Measurements from ENCODE around the gene MIAT. TPM values are rescaled to one million over a fixed set of nuclear protein-coding genes. Genes with fewer than 3 reads are reported as not detected.
A peak's percentile ranks its signal among the peaks of the same experiment; 100 is the strongest.

The MIAT gene
- total RNA-seq, 3 donors from 2014 or later (not counting 1 experiment from before 2014, with no cell fraction given): 75.3 to 105 (median 76.3) TPM

DNA sequence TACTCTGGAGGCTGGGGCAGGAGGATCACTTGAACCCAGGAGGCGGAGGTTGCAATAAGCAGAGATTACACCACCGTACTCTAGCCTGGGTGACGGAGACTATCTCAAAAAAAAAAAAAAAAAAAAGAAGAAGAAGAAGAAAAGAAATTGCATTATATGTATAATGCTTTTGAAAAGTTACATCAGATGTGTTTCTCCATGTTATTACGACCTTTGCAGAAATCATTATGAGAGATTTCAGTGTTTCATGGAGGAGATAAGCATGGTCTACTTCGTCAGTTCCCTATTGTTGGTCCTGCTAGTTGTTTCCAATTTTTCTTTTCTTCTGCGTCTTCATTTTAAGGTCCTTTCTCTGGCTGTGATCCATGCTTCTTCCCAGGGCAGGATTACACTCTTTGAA is 3.0 kb downstream of the MIAT start:
- H3K4me1 Mint-ChIP-seq: peaks cover 36 to 46% of the 10 kb centered on the region in 2 donors
- H3K4me3 ChIP-seq (ENCODE audit: low read length): no peak overlapping the region

DNA sequence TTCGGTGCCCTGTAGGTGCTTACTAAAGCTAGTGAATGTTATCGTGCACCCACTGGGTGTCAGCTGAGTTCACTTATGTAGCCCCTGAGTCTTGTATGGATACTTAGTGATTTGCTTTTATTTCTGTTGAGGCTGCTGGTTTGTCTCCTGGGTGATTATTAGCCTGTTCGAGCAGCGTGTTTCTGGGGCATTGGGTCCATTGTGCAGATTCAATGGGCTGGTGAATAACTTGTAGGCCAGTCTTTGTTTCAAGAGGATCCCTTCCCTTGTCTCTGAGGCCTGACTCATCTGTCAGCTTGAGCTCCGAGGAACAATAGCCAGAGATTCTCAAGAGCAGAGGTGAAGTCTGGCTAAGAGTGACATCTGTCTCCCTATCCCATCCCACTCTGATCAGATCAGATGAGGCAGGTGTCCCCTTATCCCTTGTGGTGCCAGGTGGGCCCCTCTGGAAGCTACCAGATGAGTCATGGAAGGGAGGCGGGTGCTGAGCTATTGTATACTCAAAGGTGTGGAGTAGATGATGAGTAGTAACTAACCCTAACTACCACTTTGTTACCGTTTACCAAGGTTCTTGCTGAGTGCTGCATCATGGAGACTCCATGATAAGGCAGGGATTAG is 3.7 kb downstream of the MIAT start:
- no peak for ATAC-seq
- no peak for DNase-seq
- no peaks in the 10 kb centered on the region for H3K9me3 ChIP-seq (ENCODE audit: control insufficient read depth, insufficient read depth, low read length)
- H3K27ac Mint-ChIP-seq: no peak overlapping the region
- H3K36me3 ChIP-seq (ENCODE audit: control insufficient read depth, insufficient read depth, low read length): no peaks in the 10 kb centered on the region
- H3K36me3 Mint-ChIP-seq: no peaks in the 10 kb centered on the region
- WGBS (ENCODE audit: insufficient coverage): 98% methylated on average over 7 of the region's 7 CpGs
- peaks cover 43% of the 10 kb centered on the region for H3K4me1 ChIP-seq (ENCODE audit: control insufficient read depth, insufficient read depth, low read length)
- H3K4me1 Mint-ChIP-seq: peaks cover 41 to 54% of the 10 kb centered on the region in 2 donors
- peaks cover 6% of the 10 kb centered on the region for H3K27me3 ChIP-seq (ENCODE audit: control insufficient read depth, insufficient read depth, low read length)
- no peaks in the 10 kb centered on the region for H3K9me3 Mint-ChIP-seq
- H3K27ac ChIP-seq (ENCODE audit: low read length): no peak overlapping the region
- H3K4me3 ChIP-seq (ENCODE audit: low read length): no peak overlapping the region
- intact Hi-C loops (cut with micrococcal nuclease): no loop called here
- peak overlapping the region; percentile 7 for H3K4me3 Mint-ChIP-seq
- H3K27me3 Mint-ChIP-seq (ENCODE audit: low read depth in 2 of 2): peaks cover 0 to 8% of the 10 kb centered on the region in 2 donors
- TF ChIP-seq, protein P1, sequence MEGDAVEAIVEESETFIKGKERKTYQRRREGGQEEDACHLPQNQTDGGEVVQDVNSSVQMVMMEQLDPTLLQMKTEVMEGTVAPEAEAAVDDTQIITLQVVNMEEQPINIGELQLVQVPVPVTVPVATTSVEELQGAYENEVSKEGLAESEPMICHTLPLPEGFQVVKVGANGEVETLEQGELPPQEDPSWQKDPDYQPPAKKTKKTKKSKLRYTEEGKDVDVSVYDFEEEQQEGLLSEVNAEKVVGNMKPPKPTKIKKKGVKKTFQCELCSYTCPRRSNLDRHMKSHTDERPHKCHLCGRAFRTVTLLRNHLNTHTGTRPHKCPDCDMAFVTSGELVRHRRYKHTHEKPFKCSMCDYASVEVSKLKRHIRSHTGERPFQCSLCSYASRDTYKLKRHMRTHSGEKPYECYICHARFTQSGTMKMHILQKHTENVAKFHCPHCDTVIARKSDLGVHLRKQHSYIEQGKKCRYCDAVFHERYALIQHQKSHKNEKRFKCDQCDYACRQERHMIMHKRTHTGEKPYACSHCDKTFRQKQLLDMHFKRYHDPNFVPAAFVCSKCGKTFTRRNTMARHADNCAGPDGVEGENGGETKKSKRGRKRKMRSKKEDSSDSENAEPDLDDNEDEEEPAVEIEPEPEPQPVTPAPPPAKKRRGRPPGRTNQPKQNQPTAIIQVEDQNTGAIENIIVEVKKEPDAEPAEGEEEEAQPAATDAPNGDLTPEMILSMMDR (IDR thresholded peaks at IDR 0.05): no peak

More for the DNA sequence above, 3.0 kb downstream of the MIAT start:
- DNase-seq: no peak
- TF ChIP-seq, protein P1 (IDR thresholded peaks at IDR 0.05): no peak
- H3K9me3 ChIP-seq (ENCODE audit: control insufficient read depth, insufficient read depth, low read length): no peaks in the 10 kb centered on the region
- no peak overlapping the region for H3K27ac ChIP-seq (ENCODE audit: low read length)
- Mint-ChIP-seq H3K9me3 (no peaks in the 10 kb centered on the region), H3K4me3 (no peak overlapping the region), H3K36me3 (no peaks in the 10 kb centered on the region), H3K27me3 (ENCODE audit: low read depth in 2 of 2) (peaks cover 0 to 8% of the 10 kb centered on the region in 2 donors), H3K27ac (no peak overlapping the region)
- H3K27me3 ChIP-seq (ENCODE audit: control insufficient read depth, insufficient read depth, low read length): peaks cover 6% of the 10 kb centered on the region
- H3K4me1 ChIP-seq (ENCODE audit: control insufficient read depth, insufficient read depth, low read length): peaks cover 36% of the 10 kb centered on the region
- no peak for ATAC-seq
- H3K36me3 ChIP-seq (ENCODE audit: control insufficient read depth, insufficient read depth, low read length): no peaks in the 10 kb centered on the region
- intact Hi-C loops (cut with micrococcal nuclease): no loop called here
- WGBS (ENCODE audit: insufficient coverage): 92% methylated on average over 6 of the region's 6 CpGs

DNA sequence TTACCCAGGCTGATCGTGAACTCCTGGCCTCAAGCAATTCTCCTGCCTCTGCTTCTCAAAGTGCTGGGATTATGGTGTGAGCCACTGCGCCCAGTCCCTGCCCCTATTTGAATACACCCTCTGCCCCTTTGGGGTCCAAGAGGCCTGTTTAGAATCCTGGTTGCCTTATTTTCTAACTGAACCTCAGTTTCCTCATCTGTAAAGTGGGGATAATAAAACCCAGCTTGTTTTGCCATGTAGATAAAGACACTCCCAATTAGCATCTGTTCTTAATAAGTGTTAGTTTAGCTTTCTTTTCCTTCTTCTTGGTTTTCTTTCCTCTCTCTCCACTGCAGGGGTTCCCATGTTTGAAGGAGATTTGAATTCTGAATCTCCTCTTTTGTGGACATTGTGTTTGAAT is 4.8 kb downstream of the MIAT start:
- H3K27ac ChIP-seq (ENCODE audit: low read length): no peak overlapping the region
- ATAC-seq (no peak), DNase-seq (no peak)
- H3K27ac Mint-ChIP-seq: no peak overlapping the region
- TF ChIP-seq, protein P1 (IDR thresholded peaks at IDR 0.05): no peak
- no peak overlapping the region for H3K4me3 ChIP-seq (ENCODE audit: low read length)
- peaks cover 37 to 49% of the 10 kb centered on the region in 2 donors for H3K4me1 Mint-ChIP-seq
- peaks cover 43% of the 10 kb centered on the region for H3K4me1 ChIP-seq (ENCODE audit: control insufficient read depth, insufficient read depth, low read length)
- peaks cover 2% of the 10 kb centered on the region for H3K27me3 ChIP-seq (ENCODE audit: control insufficient read depth, insufficient read depth, low read length)
- no peaks in the 10 kb centered on the region for H3K36me3 ChIP-seq (ENCODE audit: control insufficient read depth, insufficient read depth, low read length)
- peaks cover 0 to 5% of the 10 kb centered on the region in 2 donors for H3K27me3 Mint-ChIP-seq (ENCODE audit: low read depth in 2 of 2)
- no peaks in the 10 kb centered on the region for H3K9me3 ChIP-seq (ENCODE audit: control insufficient read depth, insufficient read depth, low read length)
- no peak overlapping the region for H3K4me3 Mint-ChIP-seq
- intact Hi-C loops (cut with micrococcal nuclease): no loop called here
- no peaks in the 10 kb centered on the region for H3K36me3 Mint-ChIP-seq
- 98% methylated on average over 2 of the region's 2 CpGs for WGBS (ENCODE audit: insufficient coverage)
- H3K9me3 Mint-ChIP-seq: no peaks in the 10 kb centered on the region
